GM12878 (cell line): ENCODE results near the gene RBM15B. TPM values are rescaled to one million over a fixed set of nuclear protein-coding genes. Genes with fewer than 3 reads are reported as not detected.
A peak's percentile ranks its signal among the peaks of the same experiment; 100 is the strongest.

ENCODE experiments used
- ATAC-seq: fragments of 200-7000 bp; cut with Tn5 transposase; 3 replicates; pipeline ENCODE4 v1.9.1; 2020; ENCODE audit warnings: mild to moderate bottlenecking, moderate library complexity
- BruUV-seq: library from RNA; stranded (reverse); fragments of 400-500 nt; replicated peaks from 2 replicates; lab custom pipeline; 2021; lab: Mats Ljungman, UMichigan
- CTCF ChIA-PET: fragments of 300-600 bp; sonication (Branson Sonifier 250); formaldehyde crosslinking; extraction: SDS; loops from one replicate; lab custom pipeline; 2021; ENCODE audit warnings: inconsistent platforms; lab: Yijun Ruan, JAX
- POLR2A ChIA-PET: fragments of 350-600 bp; formaldehyde crosslinking; extraction: SDS; loops from one replicate; lab custom pipeline; 2021; ENCODE audit warnings: inconsistent platforms; lab: Charles Lee
- RAD21 ChIA-PET: fragments of 300-600 bp; sonication (Branson Sonifier 250); formaldehyde crosslinking; loops from one replicate; lab custom pipeline; 2023; ENCODE audit warnings: antibody characterized with exemption; ENCODE audit not compliant: unreplicated experiment; lab: Charles Lee
- SMC1A ChIA-PET: fragments of 300-600 bp; sonication (Branson Sonifier 250); formaldehyde crosslinking; loops from one replicate; lab custom pipeline; 2023; ENCODE audit not compliant: unreplicated experiment, uncharacterized antibody; lab: Charles Lee
- DNase-seq: peaks from one replicate; pipeline ENCODE4 v3.0.0-alpha.2; 2011; ENCODE audit warnings: low read depth, low spot score
- FAIRE-seq: peaks from 3 replicates; lab custom pipeline; 2011; peaks lifted over from hg19 to GRCh38; lab: Jason Lieb, UNC
- H2AFZ ChIP-seq: 2 replicates; pipeline ENCODE4 v1.6.0; 2011; ENCODE audit warnings: low read depth, low read length, control low read depth; ENCODE audit not compliant: control insufficient read depth
- H3K27ac ChIP-seq: 2 replicates; pipeline ENCODE4 v1.5.1; 2011; ENCODE audit warnings: control low read depth; ENCODE audit not compliant: control insufficient read depth, insufficient read depth
- H3K27me3 ChIP-seq, 2 experiments: replicated peaks in 1 of 2; 2 replicates each; pipeline versions ENCODE4 v1.6.0 to v1.6.1; 2011; ENCODE audit warnings: low read length in 1 of 2; ENCODE audit not compliant: control insufficient read depth in 2 of 2, insufficient read depth in 2 of 2
- H3K36me3 ChIP-seq, 2 experiments: 2 replicates each; pipeline ENCODE4 v1.5.1; 2011; ENCODE audit warnings: low read length in 1 of 2; ENCODE audit not compliant: control insufficient read depth in 2 of 2, insufficient read depth in 2 of 2
- H3K4me1 ChIP-seq: 2 replicates; pipeline ENCODE4 v1.6.1; 2011; ENCODE audit warnings: mild to moderate bottlenecking, low read length, moderate library complexity, mixed read lengths; ENCODE audit not compliant: control insufficient read depth, insufficient read depth
- H3K4me2 ChIP-seq: 2 replicates; pipeline ENCODE4 v1.6.0; 2011; ENCODE audit warnings: control low read depth; ENCODE audit not compliant: control insufficient read depth, insufficient read depth
- H3K4me3 ChIP-seq: fragments of 200-600 bp; sonication (generic); 2 replicates; pipeline ENCODE4 v1.5.1; 2016
- H3K79me2 ChIP-seq: 2 replicates; pipeline ENCODE4 v1.6.0; 2011; ENCODE audit warnings: low read length; ENCODE audit not compliant: control insufficient read depth, insufficient read depth
- H3K9ac ChIP-seq: 2 replicates; pipeline ENCODE4 v1.8.0; 2011; ENCODE audit warnings: low read length, control low read depth, mixed read lengths; ENCODE audit not compliant: control insufficient read depth, insufficient read depth
- H3K9me3 ChIP-seq: replicated peaks from 3 replicates; pipeline ENCODE4 v1.5.1; 2011; ENCODE audit warnings: mild to moderate bottlenecking, low read length; ENCODE audit not compliant: control insufficient read depth, insufficient read depth
- H4K20me1 ChIP-seq: 2 replicates; pipeline ENCODE4 v1.6.0; 2011; ENCODE audit not compliant: control insufficient read depth, insufficient read depth
- BACH1 ChIP-seq: fragments of 450-650 bp; IDR thresholded peaks from 2 replicates; pipeline ENCODE4 v1.6.1; 2017; ENCODE audit warnings: mild to moderate bottlenecking, borderline replicate concordance
- BMI1 ChIP-seq: fragments of 450-650 bp; IDR thresholded peaks from 2 replicates; pipeline ENCODE4 v1.6.1; 2016; ENCODE audit warnings: mild to moderate bottlenecking, moderate library complexity, borderline replicate concordance
- BRCA1 ChIP-seq: IDR thresholded peaks from 2 replicates; pipeline ENCODE4 v1.6.1; 2011; ENCODE audit warnings: low read depth, low read length, improper control_type of control experiment
- CBX3 ChIP-seq: fragments of 200-600 bp; sonication (generic); IDR thresholded peaks from 2 replicates; pipeline ENCODE4 v1.6.1; 2016; ENCODE audit warnings: low read depth, borderline replicate concordance
- ETV6 ChIP-seq, 2 experiments: fragments of 450-650 bp in 1 of 2; IDR thresholded peaks in 1 of 2; conservative IDR thresholded peaks in 1 of 2; 2 replicates each; pipeline ENCODE4 v1.6.1; 2014; ENCODE audit warnings: antibody characterized with exemption in 1 of 2, borderline replicate concordance in 1 of 2, low read depth in 1 of 2, mild to moderate bottlenecking in 1 of 2, moderate library complexity in 1 of 2
- HDAC2 ChIP-seq: fragments of 200-600 bp; sonication (generic); IDR thresholded peaks from 2 replicates; pipeline ENCODE4 v1.6.1; 2017
- HDAC6 ChIP-seq: fragments of 200-600 bp; sonication (generic); IDR thresholded peaks from one replicate; pipeline ENCODE4 v1.8.0; 2017; ENCODE audit warnings: antibody characterized with exemption; ENCODE audit not compliant: unreplicated experiment
- NBN ChIP-seq: fragments of 450-650 bp; IDR thresholded peaks from 2 replicates; pipeline ENCODE4 v1.6.1; 2016
- PAX5 ChIP-seq: IDR thresholded peaks from 2 replicates; pipeline ENCODE4 v1.6.1; 2011; ENCODE audit warnings: low read depth, low read length, borderline replicate concordance
- SMAD1 ChIP-seq: fragments of 450-650 bp; IDR thresholded peaks from 2 replicates; pipeline ENCODE4 v1.6.1; 2018; ENCODE audit warnings: mild to moderate bottlenecking, low read depth; ENCODE audit not compliant: partially characterized antibody
- SREBF1 ChIP-seq: IDR thresholded peaks from 2 replicates; pipeline ENCODE4 v1.6.1; 2012; ENCODE audit warnings: mild to moderate bottlenecking, low read length
- SUPT20H ChIP-seq: IDR thresholded peaks from 2 replicates; pipeline ENCODE4 v1.6.1; 2011; ENCODE audit warnings: low read depth, mild to moderate bottlenecking, low read length, moderate library complexity, borderline replicate concordance; ENCODE audit not compliant: control insufficient read depth
- TCF12 ChIP-seq: IDR thresholded peaks from 2 replicates; pipeline ENCODE4 v1.6.1; 2011; ENCODE audit warnings: low read depth, mild to moderate bottlenecking, low read length
- WRNIP1 ChIP-seq: IDR thresholded peaks from 2 replicates; pipeline ENCODE4 v1.6.1; 2011; ENCODE audit warnings: low read depth, low read length, improper control_type of control experiment, borderline replicate concordance
- ZNF592 ChIP-seq: fragments of 450-650 bp; IDR thresholded peaks from 2 replicates; pipeline ENCODE4 v1.6.1; 2017; ENCODE audit warnings: mild to moderate bottlenecking, moderate library complexity
- WGBS: methylation state at CpG from one replicate; pipeline ENCODE4 v1.1.6; 2016; ENCODE audit warnings: low lambda C conversion rate; ENCODE audit not compliant: insufficient replicate concordance, insufficient coverage; ENCODE audit errors: missing lambda C conversion rate; 5-methylcytosine and 5-hydroxymethylcytosine counted together
- in situ Hi-C: fragments of 300-500 bp; cut with MboI; formaldehyde crosslinking; loops from 9 replicates; pipeline ENCODE4 v1.14.3; 2018; ENCODE audit warnings: mixed read lengths
- intact Hi-C: fragments of 100-400 bp; cut with micrococcal nuclease; formaldehyde crosslinking; loops from one replicate; pipeline ENCODE4 v1.14.2; 2022; ENCODE audit not compliant: unreplicated experiment
- polyA plus RNA-seq, 11 experiments: library from polyadenylated mRNA; depleted of rRNA in 4 of 11; unstranded in 6 of 11; stranded (reverse) in 5 of 11; fragments of >200 nt; fragmentation: Nextera tagmentation in 4 of 11; fragmentation: Illumina TruSeq in 1 of 11; extraction: Ambion mirVana in 4 of 11; extraction: Trizol in 1 of 11; gene quantifications; 1 replicate in 1 of 11; 2 replicates in 10 of 11; pipeline versions ENCODE4 v1.2.1 to v1.2.3, GENCODE V29; 2011 to 2016; ENCODE audit warnings: inconsistent platforms in 2 of 11, missing spikeins in 2 of 11, low read depth in 1 of 11
- total RNA-seq, 4 experiments: library from RNA; depleted of rRNA in 3 of 4; stranded (reverse); fragments of >200 nt in 3 of 4; fragmentation: Illumina TruSeq in 1 of 4; extraction: Trizol in 1 of 4; gene quantifications; 2 replicates each; pipeline versions ENCODE4 v1.2.1 to v1.2.3, GENCODE V29; 2013 to 2021

RBM15B gene
- total and polyA plus RNA-seq, 10 of the 15 experiments (the other 5 are each of a cell fraction or from before 2014, with no cell fraction given) = 2.4 to 34.5 (median 19.1) TPM

GRCh38 chr3:51391075-51391565, at the start of gene RBM15B (continued):
- TF ChIP-seq BACH1 = peak; percentile 57; the same call in 1 of the 2 replicates
- TF ChIP-seq NBN = 0 out of 2 replicates have a peak, but pooled peaks have one; percentile 54
- no peak; the same call in 1 of the 2 replicates for TF ChIP-seq WRNIP1

GRCh38 chr3:51343918-51344687, 47.0 kb upstream of the RBM15B start:
- Histone ChIP-seq H3K27ac (no peak overlapping the region), H3K9ac (no peak overlapping the region), H2AFZ (no peak overlapping the region), H3K27me3 (no peaks in the 10 kb centered on the region; a peak in 1 of 4 replicates), H3K4me1 (no peaks in the 10 kb centered on the region), H3K4me2 (no peak overlapping the region), H4K20me1 (no peaks in the 10 kb centered on the region), H3K79me2 (no peaks in the 10 kb centered on the region), H3K4me3 (no peak overlapping the region), H3K36me3 (no peaks in the 10 kb centered on the region), H3K9me3 (no peaks in the 10 kb centered on the region; the same call in 2 of the 3 replicates)
- RAD21 ChIA-PET = no interaction called here
- CTCF ChIA-PET = no interaction called here
- ATAC-seq = no peak
- intact Hi-C loops (no loop called here), in situ Hi-C loops (no loop called here)
- SMC1A ChIA-PET = no interaction called here
- WGBS = 22% methylated on average over 7 of the region's 7 CpGs
- POLR2A ChIA-PET = interaction anchor here (0.6 kb wide), 1 partner anchor 538 kb away, joined by 3 read pairs; no protein-coding TSS in a partner anchor
- BruUV-seq = no TSS peak
- DNase-seq = no peak
- FAIRE-seq = no peak
- TF ChIP-seq ZNF592 = no peak
- TF ChIP-seq BMI1 = no peak
- TF ChIP-seq BACH1 = no peak
- TF ChIP-seq SUPT20H = no peak
- no peak for TF ChIP-seq HDAC2
- TF ChIP-seq BRCA1 = no peak
- no peak for TF ChIP-seq HDAC6
- no peak for TF ChIP-seq SMAD1
- TF ChIP-seq ETV6 (conservative IDR thresholded peaks at IDR 0.05 in 1 of 2, IDR thresholded peaks at IDR 0.05 in 1 of 2; ENCODE audit: borderline replicate concordance in 1 of 2, low read depth in 1 of 2) = no peak
- TF ChIP-seq SREBF1 = no peak
- TF ChIP-seq CBX3 = no peak
- TF ChIP-seq PAX5 = no peak
- no peak for TF ChIP-seq WRNIP1
- TF ChIP-seq TCF12 = no peak
